Measurements from ENCODE around the gene NIT1. TPM values are rescaled to one million over a fixed set of nuclear protein-coding genes. Genes with fewer than 3 reads are reported as not detected.

NIT1 gene
- total and polyA plus RNA-seq, 10 of the 15 experiments (the other 5 are each of a cell fraction or from before 2014, with no cell fraction given), result 19.2 to 54.4 (median 28.3) TPM

DNA sequence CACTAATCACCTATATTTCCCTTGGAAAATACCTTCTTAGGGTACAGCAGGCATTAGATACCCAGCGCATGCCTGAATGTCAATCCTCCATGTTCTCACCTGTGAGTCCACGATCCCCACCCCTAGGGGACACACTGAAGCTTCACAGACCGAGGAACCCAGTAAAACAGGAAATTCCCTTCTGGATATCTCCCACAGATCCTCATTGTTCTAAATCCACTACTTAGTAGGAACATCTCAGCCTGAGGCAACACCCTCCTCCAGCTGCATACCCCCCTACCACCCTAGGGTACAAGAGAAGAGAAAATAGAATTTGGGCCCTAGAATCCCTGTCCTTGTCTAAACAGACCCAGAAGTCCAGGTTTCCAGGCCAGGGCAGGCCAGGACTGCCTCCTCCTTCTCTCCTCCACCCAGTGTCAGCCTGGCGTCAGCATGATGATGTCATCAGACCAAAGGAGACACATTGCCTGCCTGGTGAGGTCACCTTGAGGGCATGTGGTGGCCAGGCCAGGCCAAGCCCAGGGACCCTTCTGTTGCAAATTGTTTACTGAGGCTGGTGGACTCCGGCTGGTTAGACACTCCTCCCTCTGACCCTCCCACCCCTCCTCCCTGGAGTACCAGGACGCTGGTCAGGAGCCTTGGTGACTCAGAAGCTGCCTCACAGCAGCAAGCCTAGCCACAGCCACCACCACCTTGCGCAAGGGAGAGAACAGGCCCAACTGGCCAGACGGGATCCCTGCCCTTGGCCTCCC, 34.7 kb upstream of the NIT1 start:
- CTCF ChIA-PET, result no interaction called here

DNA sequence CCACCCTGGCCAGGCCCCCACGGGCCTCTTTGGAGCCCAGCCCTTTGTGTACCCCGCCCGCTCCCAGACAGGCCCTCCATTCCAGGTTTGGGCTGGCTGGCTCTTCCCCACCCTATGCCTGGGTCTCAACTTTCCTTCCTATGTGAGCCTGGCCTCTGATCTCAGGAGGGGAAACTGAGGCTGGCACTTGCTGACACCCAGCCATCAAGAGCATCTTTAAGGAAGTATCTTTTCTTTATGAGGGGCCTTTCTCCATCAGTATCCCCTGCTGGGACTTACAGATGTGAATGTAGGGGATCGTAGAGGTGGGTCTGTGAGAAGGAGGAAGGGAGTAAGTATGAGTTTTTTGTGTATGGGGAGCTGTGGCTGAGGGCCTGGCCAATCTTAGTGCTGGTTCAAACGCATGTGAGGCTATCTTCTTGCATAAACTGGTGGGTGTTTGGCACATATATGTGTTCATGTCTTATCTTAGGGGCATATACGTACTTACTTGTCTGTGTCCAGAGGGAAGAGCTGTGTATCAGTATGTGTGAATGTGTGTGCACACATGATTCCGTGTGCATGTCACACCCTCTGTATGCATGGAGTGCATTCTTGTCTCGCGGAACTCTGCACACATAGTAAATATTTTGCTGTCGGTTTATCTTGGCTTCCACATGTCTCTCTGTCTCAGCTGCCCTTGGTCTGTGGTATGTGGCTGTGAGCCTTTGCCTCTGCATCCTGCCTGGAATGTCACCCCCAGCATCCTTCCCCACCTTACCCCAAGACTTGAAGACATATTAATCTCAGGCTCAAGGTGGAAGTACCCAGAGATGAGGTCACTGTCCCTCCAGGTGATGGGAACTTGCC, 33.9 kb upstream of the NIT1 start:
- no peaks in the 10 kb centered on the region for H3K9me3 ChIP-seq (replicated peaks; ENCODE audit: control insufficient read depth, insufficient read depth, low read length)
- WGBS (ENCODE audit: insufficient coverage, insufficient replicate concordance, low lambda C conversion rate, missing lambda C conversion rate), result 60% methylated on average over 10 of the region's 10 CpGs
- no peak for DNase-seq (ENCODE audit: low read depth, low spot score)
- no peak overlapping the region for H3K4me3 ChIP-seq
- RAD21 ChIA-PET (ENCODE audit: unreplicated experiment), result interaction anchor here (1.4 kb wide), 1 partner anchor 12 kb away, joined by 3 read pairs; no protein-coding TSS in a partner anchor
- H4K20me1 ChIP-seq (ENCODE audit: control insufficient read depth, insufficient read depth), result no peaks in the 10 kb centered on the region
- no peak overlapping the region for H3K27ac ChIP-seq (ENCODE audit: control insufficient read depth, insufficient read depth)
- BruUV-seq (replicated peaks), result no TSS peak
- no peaks in the 10 kb centered on the region for H3K79me2 ChIP-seq (ENCODE audit: control insufficient read depth, insufficient read depth, low read length)
- in situ Hi-C loops (cut with MboI), result no loop called here
- H2AFZ ChIP-seq (ENCODE audit: control insufficient read depth, low read depth, low read length), result no peak overlapping the region
- POLR2A ChIA-PET, result no interaction called here
- no peaks in the 10 kb centered on the region for H3K27me3 ChIP-seq (replicated peaks in 1 of 2; ENCODE audit: control insufficient read depth in 2 of 2, insufficient read depth in 2 of 2, low read length in 1 of 2)
- no peak for ATAC-seq
- CTCF ChIA-PET, result interaction anchor here (0.6 to 1.3 kb wide), 3 partner anchors 10 to 12 kb away, joined by 3 to 5 read pairs (median 3); no protein-coding TSS in a partner anchor
- SMC1A ChIA-PET (ENCODE audit: uncharacterized antibody, unreplicated experiment), result interaction anchor here (1.6 to 2.7 kb wide), 3 partner anchors 10 to 13 kb away, joined by 3 to 8 read pairs (median 4); no protein-coding TSS in a partner anchor
- intact Hi-C loops (cut with micrococcal nuclease; ENCODE audit: unreplicated experiment), result no loop called here
- H3K4me2 ChIP-seq (ENCODE audit: control insufficient read depth, insufficient read depth), result no peak overlapping the region
- H3K4me1 ChIP-seq (ENCODE audit: control insufficient read depth, insufficient read depth, low read length), result no peaks in the 10 kb centered on the region; the same call in 1 of the 2 replicates
- FAIRE-seq, result no peak
- TF ChIP-seq ETV6 (conservative IDR thresholded peaks at IDR 0.05 in 1 of 2, IDR thresholded peaks at IDR 0.05 in 1 of 2; ENCODE audit: borderline replicate concordance in 1 of 2, low read depth in 1 of 2) (no peak), KLF5 (IDR thresholded peaks at IDR 0.05; ENCODE audit: partially characterized antibody) (no peak)
- no peak overlapping the region for H3K9ac ChIP-seq (ENCODE audit: control insufficient read depth, insufficient read depth, low read length)
- H3K36me3 ChIP-seq (ENCODE audit: control insufficient read depth in 2 of 2, insufficient read depth in 2 of 2, low read length in 1 of 2), result no peaks in the 10 kb centered on the region

More for the DNA sequence above, 34.7 kb upstream of the NIT1 start:
- Histone ChIP-seq H3K4me1 (ENCODE audit: control insufficient read depth, insufficient read depth, low read length) (no peaks in the 10 kb centered on the region; the same call in 1 of the 2 replicates), H3K9me3 (replicated peaks; ENCODE audit: control insufficient read depth, insufficient read depth, low read length) (no peaks in the 10 kb centered on the region), H3K4me3 (no peak overlapping the region), H3K4me2 (ENCODE audit: control insufficient read depth, insufficient read depth) (no peak overlapping the region), H3K27ac (ENCODE audit: control insufficient read depth, insufficient read depth) (no peak overlapping the region), H3K36me3 (ENCODE audit: control insufficient read depth in 2 of 2, insufficient read depth in 2 of 2, low read length in 1 of 2) (no peaks in the 10 kb centered on the region), H4K20me1 (ENCODE audit: control insufficient read depth, insufficient read depth) (no peaks in the 10 kb centered on the region), H2AFZ (ENCODE audit: control insufficient read depth, low read depth, low read length) (no peak overlapping the region), H3K79me2 (ENCODE audit: control insufficient read depth, insufficient read depth, low read length) (no peaks in the 10 kb centered on the region), H3K9ac (ENCODE audit: control insufficient read depth, insufficient read depth, low read length) (no peak overlapping the region), H3K27me3 (replicated peaks in 1 of 2; ENCODE audit: control insufficient read depth in 2 of 2, insufficient read depth in 2 of 2, low read length in 1 of 2) (no peaks in the 10 kb centered on the region)
- no peak for DNase-seq (ENCODE audit: low read depth, low spot score)
- BruUV-seq (replicated peaks), result no TSS peak
- TF ChIP-seq ATF7 (IDR thresholded peaks at IDR 0.05; ENCODE audit: low read depth) (0 out of 2 replicates have a peak, but pooled peaks have one; percentile 50), CREM (IDR thresholded peaks at IDR 0.05; ENCODE audit: low read depth) (peak; percentile 59; the same call in 1 of the 2 replicates), CREB1 (IDR thresholded peaks at IDR 0.05; ENCODE audit: low read depth) (peak; percentile 81), RAD51 (IDR thresholded peaks at IDR 0.05) (no peak)
- 55% methylated on average over 8 of the region's 8 CpGs for WGBS (ENCODE audit: insufficient coverage, insufficient replicate concordance, low lambda C conversion rate, missing lambda C conversion rate)
- intact Hi-C loops (cut with micrococcal nuclease; ENCODE audit: unreplicated experiment) (no loop called here), in situ Hi-C loops (cut with MboI) (no loop called here)
- SMC1A ChIA-PET (ENCODE audit: uncharacterized antibody, unreplicated experiment), result interaction anchor here (1.2 to 1.7 kb wide), 2 partner anchors 14 to 15 kb away, joined by 3 to 4 read pairs; no protein-coding TSS in a partner anchor
- POLR2A ChIA-PET, result interaction anchor here (0.6 to 1.0 kb wide), 2 partner anchors 12 to 292 kb away, joined by 4 to 6 read pairs; no protein-coding TSS in a partner anchor
- FAIRE-seq, result no peak
- ATAC-seq, result peak; percentile 55
- RAD21 ChIA-PET (ENCODE audit: unreplicated experiment), result no interaction called here

Data from GM12878 (cell line).